ENCODE measurements around the gene CELA2B. TPM values are rescaled to one million over a fixed set of nuclear protein-coding genes. Genes with fewer than 3 reads are reported as not detected.
"Not testable (repeated sequence)": the region's sequence is repeated elsewhere in the genome, so short reads cannot be mapped to it uniquely, and the experiment has no call there.

Gene CELA2B
- polyA plus RNA-seq, 1 of the 3 experiments (the other 2 are of a cell fraction), result not detected

- ChIA-PET CTCF (interaction anchor here (0.9 to 1.5 kb wide), 2 partner anchors 16 to 180 kb away, joined by 3 to 5 read pairs; no protein-coding TSS in a partner anchor), POLR2A (no interaction called here)
- Histone ChIP-seq H3K27me3 (ENCODE audit: insufficient read depth) (no peaks in the 10 kb centered on the region), H4K20me1 (ENCODE audit: insufficient read depth) (no peaks in the 10 kb centered on the region), H3K4me2 (no peak overlapping the region), H3K36me3 (replicated peaks in 1 of 2; ENCODE audit: control insufficient read depth in 1 of 2, insufficient read depth in 2 of 2, low read length in 1 of 2) (no peaks in the 10 kb centered on the region), H3K9me3 (no peaks in the 10 kb centered on the region), H3K79me2 (ENCODE audit: insufficient read depth) (no peaks in the 10 kb centered on the region), H3K4me3 (ENCODE audit: low read depth in 2 of 2, low read length in 1 of 2) (no peak overlapping the region), H3F3A (replicated peaks; ENCODE audit: insufficient read depth) (no peaks in the 10 kb centered on the region), H3K9me2 (no peaks in the 10 kb centered on the region), H3K4me1 (ENCODE audit: control insufficient read depth in 1 of 2, insufficient read depth in 2 of 2, low read depth in 1 of 2, low read length in 1 of 2) (peaks cover 0 to 8% of the 10 kb centered on the region in 2 experiments; a peak in 1 of 4 replicates), H3K9ac (no peak overlapping the region), H2AFZ (ENCODE audit: low read depth) (no peak overlapping the region), H3K27ac (ENCODE audit: low read depth in 2 of 2, low read length in 1 of 2) (no peak overlapping the region)
- DNase-seq, result no peak
- WGBS (ENCODE audit: low lambda C conversion rate), result 95% methylated on average over 6 of the region's 6 CpGs
- no peak for TF ChIP-seq GATA2 (CRISPR knock-in tag; IDR thresholded peaks at IDR 0.05)
- TF ChIP-seq, protein P1, sequence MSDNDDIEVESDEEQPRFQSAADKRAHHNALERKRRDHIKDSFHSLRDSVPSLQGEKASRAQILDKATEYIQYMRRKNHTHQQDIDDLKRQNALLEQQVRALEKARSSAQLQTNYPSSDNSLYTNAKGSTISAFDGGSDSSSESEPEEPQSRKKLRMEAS (IDR thresholded peaks at IDR 0.05; ENCODE audit: low read depth), result no peak
- TF ChIP-seq RXRA (IDR thresholded peaks at IDR 0.05; ENCODE audit: borderline replicate concordance, low read depth), result no peak
Measured at GRCh38 chr1:15485636-15486035, 9.7 kb downstream of the CELA2B start.

DNA sequence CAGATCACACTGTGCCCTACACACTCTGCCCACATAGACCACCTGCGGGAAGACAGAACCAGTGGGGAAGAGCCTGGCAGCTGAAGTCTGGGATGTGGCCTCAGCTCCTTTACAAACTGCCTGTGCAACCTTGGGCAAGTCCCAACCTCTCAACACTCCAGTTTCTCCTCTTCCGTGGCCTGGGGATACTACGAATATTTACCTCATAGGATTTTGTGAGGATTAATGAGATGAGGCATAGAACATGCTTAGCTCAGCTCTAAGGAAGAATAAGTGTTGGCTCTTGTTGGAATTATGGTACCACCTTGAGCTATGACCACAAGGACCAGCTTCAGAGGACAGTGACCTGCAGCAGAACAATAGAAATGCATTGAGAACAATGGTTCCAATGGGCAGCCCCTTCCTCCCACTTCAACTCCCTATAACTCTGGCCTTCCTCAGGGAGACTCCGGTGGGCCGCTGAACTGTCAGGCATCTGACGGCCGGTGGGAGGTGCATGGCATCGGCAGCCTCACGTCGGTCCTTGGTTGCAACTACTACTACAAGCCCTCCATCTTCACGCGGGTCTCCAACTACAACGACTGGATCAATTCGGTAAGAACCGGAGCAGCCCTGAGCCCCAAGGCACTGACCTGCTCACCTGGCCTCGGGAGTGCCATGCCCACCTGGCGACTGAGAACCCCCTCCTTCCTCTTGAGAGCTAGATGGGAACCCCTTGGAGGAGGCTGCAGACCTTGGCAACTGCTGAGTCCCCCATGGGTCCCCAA, 11.1 kb downstream of the CELA2B start:
- H3K27me3 ChIP-seq (ENCODE audit: insufficient read depth); H3K9me3 ChIP-seq; H3K79me2 ChIP-seq (ENCODE audit: insufficient read depth); H3K9me2 ChIP-seq; CTCF ChIA-PET; H3K4me1 ChIP-seq (ENCODE audit: control insufficient read depth in 1 of 2, insufficient read depth in 2 of 2, low read depth in 1 of 2, low read length in 1 of 2); H3K4me2 ChIP-seq; H4K20me1 ChIP-seq (ENCODE audit: insufficient read depth); H2AFZ ChIP-seq (ENCODE audit: low read depth); POLR2A ChIA-PET; H3K9ac ChIP-seq; H3K36me3 ChIP-seq (replicated peaks in 1 of 2; ENCODE audit: control insufficient read depth in 1 of 2, insufficient read depth in 2 of 2, low read length in 1 of 2); H3F3A ChIP-seq (replicated peaks; ENCODE audit: insufficient read depth); DNase-seq; H3K4me3 ChIP-seq (ENCODE audit: low read depth in 2 of 2, low read length in 1 of 2); H3K27ac ChIP-seq (ENCODE audit: low read depth in 2 of 2, low read length in 1 of 2): not testable (repeated sequence)
- WGBS (ENCODE audit: low lambda C conversion rate), result 94% methylated on average over 15 of the region's 17 CpGs

DNA sequence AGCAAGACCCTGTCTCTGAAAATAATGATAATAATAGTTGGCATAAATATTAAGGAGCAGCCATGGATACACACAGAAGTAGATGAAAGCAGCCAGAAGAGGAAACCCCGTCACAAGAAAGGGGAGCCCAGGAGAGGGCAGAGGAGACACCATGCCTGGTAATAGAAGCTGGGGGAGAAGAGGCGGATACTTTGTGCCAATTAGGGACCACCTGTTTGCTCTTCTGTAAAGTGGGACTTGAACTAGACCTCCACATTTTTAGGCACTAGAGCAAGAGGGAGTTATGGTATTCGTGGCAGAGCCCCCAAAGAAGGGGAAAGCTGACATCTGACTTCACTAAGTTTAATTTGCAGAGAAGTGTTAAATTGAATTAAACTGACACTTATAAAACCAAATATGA, 12.5 kb downstream of the CELA2B start:
- Histone ChIP-seq H2AFZ (ENCODE audit: low read depth) (no peak overlapping the region), H3K27me3 (ENCODE audit: insufficient read depth) (no peaks in the 10 kb centered on the region), H3K9me3 (no peaks in the 10 kb centered on the region), H3K9me2 (no peaks in the 10 kb centered on the region), H3K36me3 (replicated peaks in 1 of 2; ENCODE audit: control insufficient read depth in 1 of 2, insufficient read depth in 2 of 2, low read length in 1 of 2) (peaks cover 0 to 6% of the 10 kb centered on the region in 2 experiments), H3K4me2 (no peak overlapping the region), H3K79me2 (ENCODE audit: insufficient read depth) (no peaks in the 10 kb centered on the region), H3K4me1 (ENCODE audit: control insufficient read depth in 1 of 2, insufficient read depth in 2 of 2, low read depth in 1 of 2, low read length in 1 of 2) (peaks cover 0 to 12% of the 10 kb centered on the region in 2 experiments; a peak in 1 of 4 replicates), H3K9ac (no peak overlapping the region), H3F3A (replicated peaks; ENCODE audit: insufficient read depth) (no peaks in the 10 kb centered on the region), H3K4me3 (ENCODE audit: low read depth in 2 of 2, low read length in 1 of 2) (no peak overlapping the region), H3K27ac (ENCODE audit: low read depth in 2 of 2, low read length in 1 of 2) (no peak overlapping the region; a peak in 1 of 4 replicates), H4K20me1 (ENCODE audit: insufficient read depth) (no peaks in the 10 kb centered on the region)
- 76% methylated on average over 3 of the region's 3 CpGs for WGBS (ENCODE audit: low lambda C conversion rate)
- DNase-seq, result no peak
- ChIA-PET POLR2A (no interaction called here), CTCF (no interaction called here)
- TF ChIP-seq RXRA (IDR thresholded peaks at IDR 0.05; ENCODE audit: borderline replicate concordance, low read depth) (no peak), SIN3A (IDR thresholded peaks at IDR 0.05; ENCODE audit: borderline replicate concordance, low read depth, low read length) (no peak), FOXJ3 (CRISPR knock-in tag; IDR thresholded peaks at IDR 0.05) (no peak), NRF1 (IDR thresholded peaks at IDR 0.05; ENCODE audit: low read depth, low read length) (no peak), FOXM1 (IDR thresholded peaks at IDR 0.05; ENCODE audit: low read depth) (no peak), IRF3 (IDR thresholded peaks at IDR 0.05; ENCODE audit: low read depth, low read length) (no peak), USF2 (IDR thresholded peaks at IDR 0.05; ENCODE audit: borderline replicate concordance, low read depth, low read length) (no peak), PBX3 (IDR thresholded peaks at IDR 0.05) (no peak), TCF12 (IDR thresholded peaks at IDR 0.05) (no peak), EP300 (IDR thresholded peaks at IDR 0.05; ENCODE audit: borderline replicate concordance in 1 of 2, low read depth in 1 of 2, low read length in 1 of 2) (no peak), EZH2phosphoT487 (IDR thresholded peaks at IDR 0.05; ENCODE audit: borderline replicate concordance, low read depth) (no peak), FOSL2 (IDR thresholded peaks at IDR 0.05; ENCODE audit: borderline replicate concordance, low read depth) (no peak), MEF2A (IDR thresholded peaks at IDR 0.05; ENCODE audit: borderline replicate concordance, low read depth) (no peak), RAD21 (IDR thresholded peaks at IDR 0.05; ENCODE audit: low read length) (no peak)
- TF ChIP-seq, protein P2, sequence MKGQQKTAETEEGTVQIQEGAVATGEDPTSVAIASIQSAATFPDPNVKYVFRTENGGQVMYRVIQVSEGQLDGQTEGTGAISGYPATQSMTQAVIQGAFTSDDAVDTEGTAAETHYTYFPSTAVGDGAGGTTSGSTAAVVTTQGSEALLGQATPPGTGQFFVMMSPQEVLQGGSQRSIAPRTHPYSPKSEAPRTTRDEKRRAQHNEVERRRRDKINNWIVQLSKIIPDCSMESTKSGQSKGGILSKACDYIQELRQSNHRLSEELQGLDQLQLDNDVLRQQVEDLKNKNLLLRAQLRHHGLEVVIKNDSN (IDR thresholded peaks at IDR 0.05; ENCODE audit: borderline replicate concordance, low read depth), result no peak

All from SK-N-SH (cell line).